Glutamatergic neuron (in vitro differentiated cells): Measurements from ENCODE around the gene ASAP3. TPM values are rescaled to one million over a fixed set of nuclear protein-coding genes. Genes with fewer than 3 reads are reported as not detected.

Experiments used
- DNase-seq: peaks from one replicate; pipeline ENCODE4 v3.0.0; 2022
- H3K27ac Mint-ChIP-seq: one replicate; pipeline ENCODE4 v1.8.0; 2020; ENCODE audit warnings: mild to moderate bottlenecking, mixed read lengths, inconsistent platforms; ENCODE audit not compliant: unreplicated experiment
- H3K27me3 Mint-ChIP-seq: one replicate; pipeline ENCODE4 v1.8.0; 2020; ENCODE audit warnings: mild to moderate bottlenecking, moderate library complexity, mixed read lengths, inconsistent platforms; ENCODE audit not compliant: unreplicated experiment
- H3K36me3 Mint-ChIP-seq: one replicate; pipeline ENCODE4 v1.8.0; 2020; ENCODE audit warnings: mild to moderate bottlenecking, mixed read lengths, inconsistent platforms; ENCODE audit not compliant: unreplicated experiment
- H3K4me1 Mint-ChIP-seq: one replicate; pipeline ENCODE4 v1.8.0; 2020; ENCODE audit warnings: mild to moderate bottlenecking, low read depth, mixed read lengths, inconsistent platforms; ENCODE audit not compliant: unreplicated experiment
- H3K4me3 Mint-ChIP-seq: one replicate; pipeline ENCODE4 v1.8.0; 2020; ENCODE audit warnings: mild to moderate bottlenecking, mixed read lengths, inconsistent platforms; ENCODE audit not compliant: unreplicated experiment
- H3K9me3 Mint-ChIP-seq: one replicate; pipeline ENCODE4 v1.8.0; 2020; ENCODE audit warnings: mild to moderate bottlenecking, moderate library complexity, mixed read lengths, inconsistent platforms; ENCODE audit not compliant: unreplicated experiment
- CTCF ChIP-seq: fragments of 200-600 bp; sonication (generic); IDR thresholded peaks from one replicate; pipeline ENCODE4 v1.5.0; 2021; ENCODE audit not compliant: partially characterized antibody, unreplicated experiment
- total RNA-seq: library from RNA; stranded (reverse); fragmentation: NEBNext Ultra II Directional; extraction: Animal tissue kit (Norgen Biotek cat#: 25700); gene quantifications from one replicate; pipeline ENCODE4 v1.2.1, GENCODE V29; 2021; ENCODE audit not compliant: unreplicated experiment

The ASAP3 gene
- total RNA-seq, 1 donor from 2014 or later = 53.5 TPM

- no peak for TF ChIP-seq CTCF
- peaks cover 3% of the 10 kb centered on the region for H3K27me3 Mint-ChIP-seq
- no peaks in the 10 kb centered on the region for H3K9me3 Mint-ChIP-seq
- H3K27ac Mint-ChIP-seq = no peak overlapping the region
- H3K36me3 Mint-ChIP-seq = no peaks in the 10 kb centered on the region
- no peak overlapping the region for H3K4me3 Mint-ChIP-seq
- H3K4me1 Mint-ChIP-seq = no peaks in the 10 kb centered on the region
- no peak for DNase-seq
Measured at GRCh38 chr1:23466423-23466989, 17.5 kb downstream of the ASAP3 start.

DNA sequence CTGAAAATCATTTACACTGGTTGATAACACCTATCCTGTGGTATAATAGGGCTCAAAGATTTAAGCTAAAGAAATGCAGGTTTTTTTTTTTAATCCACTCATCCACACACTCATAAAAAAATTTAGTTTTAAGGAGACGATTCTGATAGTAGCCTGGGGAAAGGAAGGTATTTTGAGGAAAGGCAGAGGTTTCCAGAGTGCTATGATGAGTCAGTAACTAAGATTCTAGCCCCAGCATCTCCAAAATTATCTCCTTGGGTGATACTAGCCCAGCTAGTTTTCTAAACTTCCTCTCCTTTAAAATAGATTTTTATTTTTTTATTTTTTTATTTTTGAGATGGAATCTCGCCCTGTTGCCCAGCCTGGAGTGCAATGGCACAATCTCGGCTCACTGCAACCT is 20.7 kb downstream of the ASAP3 start:
- H3K4me1 Mint-ChIP-seq = no peaks in the 10 kb centered on the region
- peaks cover 3% of the 10 kb centered on the region for H3K27me3 Mint-ChIP-seq
- DNase-seq = no peak
- H3K36me3 Mint-ChIP-seq = no peaks in the 10 kb centered on the region
- no peak overlapping the region for H3K27ac Mint-ChIP-seq
- H3K9me3 Mint-ChIP-seq = no peaks in the 10 kb centered on the region
- TF ChIP-seq CTCF = no peak
- no peak overlapping the region for H3K4me3 Mint-ChIP-seq

GRCh38 chr1:23462766-23463165 is 21.2 kb downstream of the ASAP3 start:
- peaks cover 3% of the 10 kb centered on the region for H3K27me3 Mint-ChIP-seq
- no peaks in the 10 kb centered on the region for H3K4me1 Mint-ChIP-seq
- TF ChIP-seq CTCF = no peak
- DNase-seq = no peak
- H3K27ac Mint-ChIP-seq = no peak overlapping the region
- peaks cover 3% of the 10 kb centered on the region for H3K36me3 Mint-ChIP-seq
- H3K4me3 Mint-ChIP-seq = no peak overlapping the region
- H3K9me3 Mint-ChIP-seq = peaks cover 1% of the 10 kb centered on the region

GRCh38 chr1:23461050-23461449 is 22.9 kb downstream of the ASAP3 start:
- no peaks in the 10 kb centered on the region for H3K27me3 Mint-ChIP-seq
- H3K9me3 Mint-ChIP-seq = peaks cover 3% of the 10 kb centered on the region
- H3K27ac Mint-ChIP-seq = no peak overlapping the region
- H3K4me3 Mint-ChIP-seq = no peak overlapping the region
- H3K36me3 Mint-ChIP-seq = peaks cover 4% of the 10 kb centered on the region
- no peaks in the 10 kb centered on the region for H3K4me1 Mint-ChIP-seq
- TF ChIP-seq CTCF = no peak
- no peak for DNase-seq

DNA sequence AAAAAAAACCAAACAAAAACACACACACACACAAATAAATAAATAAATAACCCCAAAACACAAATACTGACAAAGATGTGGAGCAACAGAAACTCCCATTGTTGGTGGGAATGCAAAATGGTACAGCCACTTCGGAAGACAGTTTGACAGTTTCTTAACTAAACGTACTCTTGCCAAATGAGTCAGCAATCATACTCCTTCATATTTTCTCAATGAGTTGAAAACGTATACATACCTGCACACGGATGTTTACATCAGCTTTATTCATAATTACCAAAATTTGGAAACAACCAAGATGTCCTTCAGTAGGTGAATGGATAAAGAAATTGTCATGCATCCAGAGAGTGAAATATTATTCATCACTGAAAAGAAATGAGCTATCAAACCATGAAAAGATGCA is 23.5 kb downstream of the ASAP3 start:
- no peaks in the 10 kb centered on the region for H3K4me1 Mint-ChIP-seq
- no peak for TF ChIP-seq CTCF
- H3K27me3 Mint-ChIP-seq = no peaks in the 10 kb centered on the region
- peaks cover 4% of the 10 kb centered on the region for H3K36me3 Mint-ChIP-seq
- no peak overlapping the region for H3K27ac Mint-ChIP-seq
- H3K9me3 Mint-ChIP-seq = peaks cover 3% of the 10 kb centered on the region
- no peak for DNase-seq
- H3K4me3 Mint-ChIP-seq = no peak overlapping the region
